Brain pericyte (primary cell): Measurements from ENCODE around the gene TMEM178B.
"Not testable (repeated sequence)": the region's sequence is repeated elsewhere in the genome, so short reads cannot be mapped to it uniquely, and the experiment has no call there.

Experiments used
- DNase-seq: peaks from one replicate; pipeline ENCODE4 v3.0.0-alpha.2; 2012; ENCODE audit warnings: low read depth, low spot score

The TMEM178B gene

DNA sequence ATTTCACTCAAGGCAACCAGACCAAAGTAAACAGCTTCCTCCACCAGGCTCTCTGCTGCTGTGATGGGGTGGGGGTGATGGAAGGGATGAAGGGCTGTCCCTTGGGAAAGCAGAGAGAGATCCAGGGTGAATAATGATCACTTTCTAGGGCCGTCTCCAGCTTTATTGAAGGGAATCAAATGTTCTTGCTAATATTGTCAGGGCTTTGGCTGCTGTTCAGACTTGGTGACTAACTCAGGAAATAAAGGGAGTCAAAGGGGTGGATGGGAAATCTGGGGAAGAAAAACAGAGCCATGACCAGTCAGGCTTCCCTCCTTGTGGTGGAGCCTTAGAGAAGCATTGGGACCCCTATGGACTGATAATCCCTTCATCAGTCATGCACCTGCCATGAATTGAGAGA, 281.2 kb downstream of the TMEM178B start:
- DNase-seq, result no peak

DNA sequence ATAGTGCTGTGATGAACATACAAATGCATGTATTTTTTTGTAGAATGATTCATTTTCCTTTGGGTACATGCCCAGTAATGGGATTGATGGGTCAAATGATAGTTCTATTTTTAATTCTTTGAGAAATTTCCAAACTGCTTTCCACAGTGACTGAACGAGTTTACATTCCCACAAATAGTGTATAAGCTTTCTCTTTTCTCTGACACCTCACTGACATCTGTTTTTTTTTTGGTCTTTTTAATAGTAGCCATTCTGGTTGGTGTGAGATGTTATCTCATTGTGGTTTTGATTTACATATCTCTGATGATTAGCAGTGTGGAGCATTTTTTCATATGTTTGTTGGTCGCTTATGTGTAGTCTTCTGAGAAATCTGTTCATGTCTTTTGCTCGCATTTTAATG, 282.3 kb downstream of the TMEM178B start:
- no peak for DNase-seq

DNA sequence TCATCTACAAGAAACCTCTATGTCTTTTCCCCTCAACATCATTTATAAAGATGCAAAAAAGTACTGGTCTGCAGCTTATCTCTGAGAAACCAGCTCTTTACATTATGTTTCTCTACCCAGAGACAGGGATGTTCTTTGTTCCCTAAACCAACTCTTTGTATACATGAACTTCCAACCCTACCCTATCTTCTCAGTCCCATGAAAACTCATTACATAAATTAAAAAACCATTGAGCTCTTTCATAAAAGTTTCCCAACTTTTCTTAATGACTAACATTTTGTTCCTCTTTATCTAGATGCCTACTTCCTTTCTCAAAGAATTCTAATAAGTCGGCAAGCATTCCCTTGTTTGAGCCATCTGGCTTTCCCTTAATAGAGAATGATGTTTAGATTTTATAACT, 284.5 kb downstream of the TMEM178B start:
- no peak for DNase-seq

GRCh38 chr7:141359262-141359661, 285.4 kb downstream of the TMEM178B start:
- no peak for DNase-seq

DNA sequence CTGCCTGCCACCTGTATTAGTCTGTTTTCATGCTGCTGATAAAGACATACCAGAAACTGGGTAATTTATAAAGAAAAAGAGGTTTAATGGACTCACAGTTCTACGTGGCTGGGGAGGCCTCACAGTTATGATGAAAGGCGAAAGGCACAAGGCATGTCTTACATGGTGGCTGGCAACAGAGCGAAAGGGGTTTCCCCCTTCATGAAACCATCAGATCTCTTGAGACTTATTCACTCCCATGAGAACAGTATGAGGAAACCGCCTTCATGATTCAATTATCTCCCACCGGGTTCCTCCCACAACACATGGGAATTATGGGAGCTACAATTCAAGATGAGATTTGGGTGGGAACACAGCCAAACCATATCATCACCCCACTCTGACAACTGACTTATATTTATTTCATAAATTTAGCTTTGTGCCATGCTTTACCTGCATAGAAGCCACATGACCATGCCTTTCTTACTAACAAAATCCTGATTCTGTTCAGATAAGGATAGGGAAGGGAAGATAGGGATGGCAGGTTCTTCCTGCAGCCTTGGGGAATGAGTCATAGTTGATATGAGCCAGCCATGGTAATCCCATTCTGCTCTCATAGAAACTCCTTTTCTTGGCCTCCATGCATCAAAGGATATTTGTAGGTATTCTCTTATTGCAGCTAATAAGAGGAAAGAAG, 286.0 kb downstream of the TMEM178B start:
- no peak for DNase-seq

DNA sequence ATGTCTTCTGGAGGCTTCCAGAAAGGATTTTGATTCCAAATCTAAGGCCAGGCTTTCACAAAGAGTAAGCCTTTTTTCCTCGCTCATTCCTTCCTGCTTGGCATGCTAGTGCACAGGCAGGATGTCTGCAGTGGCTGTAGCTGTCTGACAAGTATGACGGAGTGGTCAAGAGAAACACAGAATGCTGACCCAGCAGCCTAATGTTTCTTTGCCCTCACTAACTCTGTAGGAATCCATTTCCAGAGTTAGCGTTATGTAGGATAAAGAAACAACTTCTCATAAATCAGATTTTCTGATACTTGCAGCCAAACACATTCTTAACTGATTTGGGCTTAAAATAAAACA, 286.5 kb downstream of the TMEM178B start:
- DNase-seq, result no peak

GRCh38 chr7:141360803-141361202, 286.9 kb downstream of the TMEM178B start:
- no peak for DNase-seq

GRCh38 chr7:141361479-141361878, 287.6 kb downstream of the TMEM178B start:
- no peak for DNase-seq

DNA sequence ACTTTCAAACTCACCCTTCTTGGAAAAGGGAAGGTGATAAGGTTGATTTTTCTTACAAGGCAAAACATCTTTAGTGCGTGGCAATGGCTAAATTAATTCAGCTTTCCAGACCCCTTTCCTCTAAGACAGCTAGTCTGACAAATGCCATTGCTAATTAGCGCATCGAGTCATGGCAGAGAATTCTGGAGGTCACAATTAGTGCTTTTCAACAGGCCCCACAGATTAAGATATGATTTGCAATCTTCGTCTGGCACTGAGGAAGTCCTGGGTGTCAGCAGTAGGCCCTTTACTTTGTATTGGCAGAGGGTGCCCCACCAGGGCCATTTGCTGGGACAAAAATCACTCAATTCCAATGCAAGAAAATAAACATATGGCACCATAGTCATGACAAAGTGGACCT, 288.1 kb downstream of the TMEM178B start:
- DNase-seq, result no peak

DNA sequence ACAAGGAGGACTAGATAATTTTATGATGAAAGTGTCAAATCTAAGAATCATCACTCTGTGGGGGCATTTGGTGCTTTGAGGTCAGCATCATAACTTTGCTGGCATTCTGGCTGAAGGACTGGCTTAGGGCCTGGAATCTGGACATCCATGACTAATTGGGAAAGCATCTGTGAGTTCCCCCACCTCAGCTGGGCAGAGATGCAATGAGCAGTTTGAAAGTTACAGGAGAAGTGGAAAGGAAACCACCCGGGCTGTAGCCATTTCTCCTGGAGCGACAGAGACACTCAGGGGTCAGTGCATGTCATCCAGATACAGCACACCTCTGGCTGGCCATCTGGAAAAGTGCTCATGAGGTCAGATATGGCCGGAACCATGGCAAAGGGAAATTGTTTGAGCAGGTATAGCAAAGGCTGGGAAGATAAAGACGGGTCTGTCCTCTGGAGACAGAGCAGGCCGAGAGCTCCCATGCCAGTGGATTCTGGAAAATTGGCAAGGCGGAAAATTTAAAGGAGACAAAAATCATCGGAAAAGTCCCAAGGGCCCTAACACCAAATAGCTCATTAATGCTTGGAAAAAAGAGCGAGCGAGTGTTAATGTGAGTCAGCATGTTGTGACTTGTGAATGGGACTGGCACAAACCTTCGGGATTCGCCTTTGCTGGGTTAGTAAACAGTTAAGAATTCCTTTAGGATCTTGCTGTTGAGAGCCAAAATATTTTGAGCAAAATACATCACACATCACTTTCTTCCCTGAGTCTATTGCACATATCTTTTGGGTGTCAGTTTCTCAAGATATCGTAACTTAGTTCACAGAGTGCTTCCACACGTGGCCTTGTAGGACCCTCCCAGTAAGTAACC, 288.9 kb downstream of the TMEM178B start:
- DNase-seq, result no peak

DNA sequence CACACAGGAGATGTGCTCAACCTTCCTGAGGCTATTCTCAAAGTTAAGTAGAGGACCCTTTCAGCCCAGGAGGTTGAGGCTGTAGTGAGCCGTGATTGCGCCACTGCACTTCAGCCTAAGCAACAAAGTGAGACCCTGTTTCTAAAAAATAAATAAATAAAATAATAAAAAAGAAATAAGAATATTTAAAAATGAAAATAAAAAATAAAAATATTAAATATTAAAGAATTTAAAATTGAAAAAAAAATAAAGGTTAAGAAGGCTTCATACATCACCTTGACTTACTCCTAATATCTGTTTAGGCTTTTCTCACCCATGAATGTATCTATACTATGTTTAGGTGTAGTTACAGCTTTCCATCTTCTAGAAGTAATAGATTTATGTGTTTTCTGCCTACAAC, 289.9 kb downstream of the TMEM178B start:
- DNase-seq, result no peak

DNA sequence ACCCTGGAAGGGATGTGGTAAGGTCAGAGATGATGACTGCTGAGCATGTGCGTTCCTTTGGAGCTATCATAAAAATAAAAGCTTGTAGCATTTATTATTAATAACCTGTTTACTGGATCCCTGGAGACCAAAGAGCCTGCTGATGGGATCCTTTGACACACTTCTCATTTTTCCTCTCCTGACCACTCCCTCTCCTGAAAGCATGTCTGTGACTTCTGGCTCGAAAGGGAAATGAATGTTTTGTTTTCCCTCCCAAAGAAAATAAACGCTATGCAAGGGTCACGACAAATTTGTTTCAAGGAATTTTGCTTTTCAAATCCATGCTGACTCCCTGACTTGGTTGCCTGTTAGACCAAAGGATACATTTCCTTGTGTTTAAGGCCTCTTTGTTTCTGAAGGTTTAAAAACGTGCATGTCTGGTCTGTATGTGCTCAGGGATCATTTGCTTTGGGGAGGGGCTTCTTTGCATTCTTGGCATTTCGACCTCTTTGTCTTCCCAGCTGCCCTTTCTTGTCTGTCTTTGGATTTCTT, 292.3 kb downstream of the TMEM178B start:
- no peak for DNase-seq

- no peak for DNase-seq
These were observed 295.6 kb downstream of the TMEM178B start for GRCh38 chr7:141369422-141369821.

DNA sequence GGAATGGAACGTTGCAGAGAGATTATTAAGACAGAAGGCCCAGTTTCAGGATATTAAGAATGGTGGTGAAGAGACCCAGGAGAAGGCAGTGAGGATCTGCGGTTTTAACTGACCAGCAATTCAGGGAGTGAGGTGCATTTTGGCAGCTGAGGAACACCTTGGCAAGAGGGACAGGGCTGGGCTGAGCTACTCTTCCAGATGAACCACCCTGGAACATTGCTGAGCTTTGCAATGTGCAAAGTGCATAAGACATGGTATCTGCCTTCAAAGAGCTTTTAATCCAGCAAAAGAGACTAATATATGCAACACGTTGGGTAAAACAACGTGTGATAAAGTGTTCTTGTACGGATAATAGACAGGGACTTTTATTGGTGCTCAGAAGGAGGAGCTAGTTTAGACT, 296.3 kb downstream of the TMEM178B start:
- DNase-seq, result no peak

DNA sequence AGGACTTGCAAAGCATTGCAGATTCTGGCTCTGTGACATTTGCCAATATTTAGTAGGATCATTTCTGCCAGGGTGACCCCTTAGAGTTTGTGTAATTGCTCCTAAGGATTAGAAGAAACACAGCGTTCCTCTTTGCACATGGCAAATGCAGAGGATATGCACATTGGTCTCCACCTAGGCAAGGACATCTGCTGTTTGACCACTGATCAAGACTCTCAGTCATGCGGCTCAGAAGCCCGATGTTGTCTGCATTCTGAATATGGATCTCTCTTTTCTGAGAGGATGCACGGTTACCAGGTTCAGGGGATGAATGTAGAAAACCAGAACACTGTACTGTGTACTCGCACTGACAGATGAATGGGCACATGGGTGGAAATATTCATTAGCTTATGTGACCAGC, 296.8 kb downstream of the TMEM178B start:
- no peak for DNase-seq

- DNase-seq, result no peak
These were observed 300.6 kb downstream of the TMEM178B start for GRCh38 chr7:141374425-141374824.

GRCh38 chr7:141375442-141375841, 301.6 kb downstream of the TMEM178B start:
- DNase-seq, result no peak

- no peak for DNase-seq
These were observed 304.0 kb downstream of the TMEM178B start for GRCh38 chr7:141377906-141378305.

GRCh38 chr7:141378405-141378804, 304.5 kb downstream of the TMEM178B start:
- DNase-seq, result no peak

DNA sequence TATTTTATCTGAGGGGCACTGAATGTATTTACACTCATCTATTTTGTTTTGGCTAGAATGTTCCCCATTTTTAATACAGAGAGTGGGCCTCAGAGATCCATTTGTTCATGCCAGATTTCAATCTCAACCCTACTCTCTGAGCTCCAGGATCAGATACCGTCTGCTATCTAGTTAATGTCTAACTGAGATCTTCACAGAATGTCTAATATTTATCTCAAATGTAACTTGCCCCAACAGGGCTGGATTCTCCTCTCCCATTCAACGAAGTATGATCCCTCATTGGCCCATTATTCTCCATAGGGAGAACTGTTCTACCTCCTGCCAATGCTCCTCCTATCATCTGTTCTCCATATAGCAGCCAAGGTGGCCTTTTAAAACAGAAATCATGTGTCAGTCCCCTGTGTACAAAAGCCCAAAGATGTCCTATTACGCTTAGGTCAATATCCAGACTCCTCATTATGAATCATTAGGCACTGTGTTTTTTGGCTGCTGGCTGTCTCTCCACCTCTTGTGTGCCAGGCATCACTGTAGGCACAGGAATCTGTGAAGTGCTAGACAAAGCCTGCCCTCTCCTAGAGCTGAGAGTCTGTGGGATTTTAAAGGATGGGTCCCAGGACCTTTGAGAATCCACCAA, 308.0 kb downstream of the TMEM178B start:
- no peak for DNase-seq

- not testable (repeated sequence) for DNase-seq
These were observed 309.5 kb downstream of the TMEM178B start for GRCh38 chr7:141383356-141383755.

DNA sequence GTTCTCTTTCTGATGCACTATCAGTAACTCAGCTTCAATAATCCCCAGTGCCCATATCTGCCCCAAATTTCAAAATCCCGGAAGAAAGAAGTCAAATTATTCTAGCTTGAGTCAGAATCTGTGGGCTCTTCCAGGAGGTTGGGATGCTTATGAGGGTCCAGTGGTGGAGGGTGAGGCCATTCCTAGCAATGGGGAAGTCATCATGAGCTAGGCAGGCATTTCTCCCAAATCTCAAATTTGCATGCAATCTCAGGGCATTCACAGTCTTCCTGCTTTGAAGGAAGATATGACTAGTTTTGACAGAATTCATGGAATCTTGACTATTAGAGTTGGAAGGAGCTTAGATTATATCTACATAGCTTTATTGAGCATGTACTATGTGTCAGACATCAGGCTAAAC, 313.0 kb downstream of the TMEM178B start:
- no peak for DNase-seq
